Measurements from ENCODE around the gene KLHL6. TPM values are rescaled to one million over a fixed set of nuclear protein-coding genes. Genes with fewer than 3 reads are reported as not detected.
A peak's percentile ranks its signal among the peaks of the same experiment; 100 is the strongest.

KLHL6 gene, protein sequence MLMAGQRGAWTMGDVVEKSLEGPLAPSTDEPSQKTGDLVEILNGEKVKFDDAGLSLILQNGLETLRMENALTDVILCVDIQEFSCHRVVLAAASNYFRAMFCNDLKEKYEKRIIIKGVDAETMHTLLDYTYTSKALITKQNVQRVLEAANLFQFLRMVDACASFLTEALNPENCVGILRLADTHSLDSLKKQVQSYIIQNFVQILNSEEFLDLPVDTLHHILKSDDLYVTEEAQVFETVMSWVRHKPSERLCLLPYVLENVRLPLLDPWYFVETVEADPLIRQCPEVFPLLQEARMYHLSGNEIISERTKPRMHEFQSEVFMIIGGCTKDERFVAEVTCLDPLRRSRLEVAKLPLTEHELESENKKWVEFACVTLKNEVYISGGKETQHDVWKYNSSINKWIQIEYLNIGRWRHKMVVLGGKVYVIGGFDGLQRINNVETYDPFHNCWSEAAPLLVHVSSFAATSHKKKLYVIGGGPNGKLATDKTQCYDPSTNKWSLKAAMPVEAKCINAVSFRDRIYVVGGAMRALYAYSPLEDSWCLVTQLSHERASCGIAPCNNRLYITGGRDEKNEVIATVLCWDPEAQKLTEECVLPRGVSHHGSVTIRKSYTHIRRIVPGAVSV
- not detected in 2 replicates for total RNA-seq
- polyA plus RNA-seq (2012) = 0.01 TPM

DNA sequence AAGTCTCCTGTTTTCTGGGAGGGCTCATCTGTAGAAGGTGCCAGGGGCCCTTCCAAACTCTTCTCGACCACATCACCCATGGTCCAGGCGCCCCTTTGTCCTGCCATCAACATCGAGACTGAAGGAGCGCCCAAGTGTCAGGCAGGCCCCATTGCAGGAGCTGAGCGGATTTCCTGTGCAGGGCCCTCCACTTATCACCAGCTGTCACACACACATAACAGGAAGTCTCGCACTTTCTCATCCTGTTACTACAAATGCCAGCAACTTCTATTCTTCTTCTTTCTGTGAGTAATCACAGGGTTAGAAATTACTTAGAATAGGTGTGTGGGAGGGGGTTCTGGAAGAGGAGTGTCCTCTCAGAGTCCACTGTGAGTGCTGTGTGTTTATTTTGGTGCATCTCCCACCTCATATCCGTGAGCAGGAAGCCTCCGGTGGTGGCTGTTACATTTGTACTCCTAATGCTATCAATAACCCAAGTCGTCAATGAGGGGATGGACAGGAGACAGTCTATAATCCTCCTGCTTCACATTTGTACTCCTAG is at the start of gene KLHL6:
KLHL6 (minus strand) TSS at position 166 of the 541 bp plus-strand sequence; CDS start at position 113, 53 bp downstream.
- DNase-seq (ENCODE audit: low read depth) = no peak

DNA sequence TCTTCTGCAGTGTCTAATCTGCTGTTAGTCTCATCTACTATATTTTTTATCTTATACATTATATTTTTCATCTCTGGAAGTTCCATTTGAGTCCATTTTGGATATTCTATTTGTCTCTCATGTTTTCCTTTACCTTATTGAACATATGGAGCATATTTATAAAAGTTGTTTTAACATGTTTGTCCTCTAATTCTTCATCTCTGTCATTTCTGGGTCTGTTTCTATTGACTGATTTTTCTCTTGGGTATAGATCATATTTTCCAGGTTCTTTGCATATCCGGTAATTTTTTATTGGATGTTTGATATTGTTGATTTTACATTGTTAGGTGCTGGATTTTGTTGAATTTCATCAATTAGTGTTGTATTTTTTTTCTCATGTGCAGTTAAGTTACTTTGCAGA is 42.5 kb upstream of the KLHL6 start:
- DNase-seq (ENCODE audit: low read depth) = no peak

DNA sequence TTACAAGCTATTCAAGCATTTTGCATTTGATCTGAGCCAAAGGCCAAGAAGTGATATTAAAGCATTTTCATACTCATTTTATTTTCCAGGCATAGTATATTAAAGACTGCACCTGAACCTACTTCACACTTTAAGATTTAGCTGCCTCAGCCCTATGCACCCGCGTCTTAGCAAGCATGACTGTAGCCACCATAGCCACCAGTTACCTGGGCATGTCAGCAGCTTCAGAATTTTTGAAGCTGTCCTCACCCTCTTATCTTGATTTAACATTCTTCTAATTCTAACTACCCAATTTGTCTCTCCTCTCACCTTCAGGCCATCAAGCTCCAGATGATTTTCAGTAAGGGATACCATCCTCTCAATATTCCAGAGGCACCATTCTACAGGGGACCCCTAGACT is 39.1 kb upstream of the KLHL6 start:
- no peak for DNase-seq (ENCODE audit: low read depth)

DNA sequence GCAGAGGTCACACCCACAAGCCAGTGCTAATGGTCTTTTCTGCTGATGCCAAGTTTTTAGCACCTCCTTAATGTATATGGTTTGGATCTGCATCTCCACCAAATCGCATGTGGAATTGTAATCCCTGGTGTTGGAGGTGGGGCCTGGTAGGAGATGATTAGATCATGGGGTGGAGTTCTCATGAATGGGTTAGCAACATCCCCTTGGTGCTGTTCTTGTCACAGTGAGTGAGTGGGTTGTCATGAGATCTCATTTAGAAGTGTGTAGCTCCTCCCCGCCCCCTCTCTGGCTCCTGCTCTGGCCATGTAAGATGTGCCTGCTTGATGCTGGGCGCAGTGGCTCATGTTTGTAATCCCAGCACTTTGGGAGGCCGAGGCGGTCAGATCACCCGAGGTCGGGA is 37.3 kb upstream of the KLHL6 start:
- no peak for DNase-seq (ENCODE audit: low read depth)

DNA sequence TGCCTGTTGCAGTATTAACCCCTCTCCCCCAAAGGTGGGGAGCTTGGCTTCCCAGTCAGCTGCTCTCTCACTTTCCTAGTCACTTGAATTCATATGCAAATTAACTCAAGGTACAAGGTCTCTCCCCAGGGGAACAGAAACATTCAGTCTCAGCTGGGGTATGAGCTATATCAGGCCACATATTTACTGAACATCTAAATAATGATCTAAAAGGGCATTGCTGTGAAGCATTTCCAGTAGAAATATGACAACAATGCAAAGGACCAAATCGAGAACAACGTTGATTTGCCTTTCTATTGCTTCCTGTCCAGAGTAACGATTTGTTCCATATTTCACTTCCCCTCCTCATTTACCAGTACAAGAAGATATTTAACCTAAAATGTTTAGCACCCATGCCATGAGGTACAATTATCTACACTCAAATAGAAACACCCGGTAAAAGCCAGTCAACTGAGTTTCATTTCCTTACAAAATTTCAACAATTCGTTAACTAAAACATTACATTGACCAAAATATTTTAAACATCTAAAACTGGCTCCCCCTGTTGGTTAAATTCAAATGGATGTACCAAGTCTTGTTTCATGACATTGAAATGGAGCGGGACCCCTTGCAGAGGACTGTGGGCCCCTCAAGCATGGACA is 36.5 kb upstream of the KLHL6 start:
- no peak for DNase-seq (ENCODE audit: low read depth)

DNA sequence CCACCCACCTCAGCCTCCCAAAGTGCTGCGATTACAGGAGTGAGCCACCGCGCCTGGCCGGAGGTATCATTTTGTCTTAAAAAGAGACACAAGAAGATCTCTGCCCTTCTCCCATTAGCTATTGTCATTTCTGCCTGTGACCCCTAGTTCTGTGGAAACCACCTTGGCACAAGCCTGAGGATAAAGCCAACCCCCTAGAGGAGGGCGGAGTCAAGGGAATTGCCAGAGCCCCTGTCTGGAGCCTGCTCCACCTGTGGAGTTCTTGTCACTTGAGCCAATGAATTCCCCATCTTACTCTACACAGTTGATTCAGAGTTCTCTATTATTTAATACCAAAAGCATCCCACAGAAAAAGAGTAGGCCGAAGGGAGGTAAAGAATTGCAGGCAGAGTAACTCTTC is 34.9 kb upstream of the KLHL6 start:
- DNase-seq (ENCODE audit: low read depth) = no peak

DNA sequence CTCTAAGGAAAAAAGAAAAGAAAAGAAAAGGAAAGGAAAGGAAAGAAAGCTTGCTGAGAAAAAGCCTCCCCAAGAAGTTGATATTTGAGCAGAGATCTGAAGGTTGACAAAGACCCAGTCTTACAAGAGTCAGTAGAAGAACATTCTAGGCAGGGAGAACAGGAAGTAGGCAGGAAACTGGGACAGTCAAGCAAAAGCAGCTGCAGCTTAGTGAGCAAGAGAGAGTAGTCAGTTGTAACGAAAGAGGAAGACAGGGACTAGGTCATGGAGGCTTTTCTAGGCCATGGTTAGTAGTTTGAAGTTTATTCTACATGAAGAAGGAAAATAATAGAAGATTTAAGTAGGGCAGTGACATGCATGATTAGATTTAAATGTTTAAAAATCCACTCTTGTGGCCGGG is 31.8 kb upstream of the KLHL6 start:
- no peak for DNase-seq (ENCODE audit: low read depth)

DNA sequence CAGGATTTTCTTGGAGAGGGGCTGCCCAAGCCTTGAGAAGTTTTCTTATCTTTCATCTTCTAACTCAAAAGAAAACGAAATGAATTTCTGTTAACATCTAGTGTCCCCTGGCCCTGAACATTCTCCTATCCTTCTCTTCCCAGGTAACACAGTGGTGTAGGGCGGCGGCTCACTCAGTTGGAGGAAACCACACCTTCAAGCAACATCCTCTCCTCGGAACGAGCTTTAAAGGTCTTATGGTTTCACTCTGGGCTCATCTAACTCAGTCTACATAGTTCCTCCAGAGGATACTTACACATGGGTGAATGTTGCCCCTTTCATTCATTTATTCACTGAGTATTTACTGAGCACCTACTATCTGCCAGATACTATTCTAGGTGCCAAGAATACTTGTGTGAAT is 31.0 kb upstream of the KLHL6 start:
- no peak for DNase-seq (ENCODE audit: low read depth)

DNA sequence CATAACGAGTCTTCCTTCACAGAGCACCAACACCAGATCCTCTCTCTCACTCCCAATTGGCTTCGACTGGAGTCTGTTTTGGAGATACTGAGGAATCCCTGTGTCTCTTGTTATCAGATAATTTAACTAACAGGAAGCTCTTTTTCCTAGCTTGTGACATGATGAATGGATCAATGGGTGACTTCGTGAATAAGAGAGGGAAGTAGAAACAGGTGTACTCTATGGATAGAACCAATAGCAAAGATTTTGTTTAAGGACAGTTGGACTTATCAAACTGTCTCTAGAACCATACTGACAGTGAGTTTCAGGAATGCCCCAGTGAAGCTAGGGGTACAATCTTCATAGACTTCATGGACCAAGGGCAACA is 29.4 kb upstream of the KLHL6 start:
- DNase-seq (ENCODE audit: low read depth) = no peak

DNA sequence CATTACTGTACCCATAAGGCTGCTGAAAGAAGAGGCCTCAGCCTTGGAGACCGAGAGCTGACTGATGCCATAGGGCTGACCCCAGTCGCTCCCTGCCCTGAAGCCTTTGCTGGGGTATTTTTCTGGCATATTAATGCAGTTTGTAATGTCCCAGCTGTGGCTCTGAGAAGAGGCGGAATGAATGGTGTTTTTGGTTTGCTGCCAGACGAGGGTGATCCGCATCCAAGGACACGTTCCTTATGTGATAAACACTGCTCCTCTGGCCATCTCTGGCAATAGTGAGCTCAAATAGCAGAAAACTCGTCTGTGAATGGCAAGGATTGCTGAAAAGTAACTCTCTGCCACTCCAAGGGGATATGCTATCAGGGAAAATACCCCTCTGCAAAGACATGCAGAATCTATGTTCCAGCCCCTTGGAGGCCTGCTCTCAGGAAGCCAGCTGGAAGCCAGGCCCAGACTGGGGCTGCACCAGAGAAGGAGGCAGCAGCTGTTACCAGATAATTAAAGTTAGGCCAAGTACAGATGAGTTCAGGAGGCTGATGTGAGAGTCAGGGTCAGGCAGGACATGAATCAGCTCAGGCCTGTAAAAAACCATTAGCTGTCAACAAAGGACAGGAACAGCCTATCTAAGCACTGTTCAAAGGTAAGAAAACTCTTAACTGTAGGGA is 28.9 kb upstream of the KLHL6 start:
- DNase-seq (ENCODE audit: low read depth) = peak; percentile 88

DNA sequence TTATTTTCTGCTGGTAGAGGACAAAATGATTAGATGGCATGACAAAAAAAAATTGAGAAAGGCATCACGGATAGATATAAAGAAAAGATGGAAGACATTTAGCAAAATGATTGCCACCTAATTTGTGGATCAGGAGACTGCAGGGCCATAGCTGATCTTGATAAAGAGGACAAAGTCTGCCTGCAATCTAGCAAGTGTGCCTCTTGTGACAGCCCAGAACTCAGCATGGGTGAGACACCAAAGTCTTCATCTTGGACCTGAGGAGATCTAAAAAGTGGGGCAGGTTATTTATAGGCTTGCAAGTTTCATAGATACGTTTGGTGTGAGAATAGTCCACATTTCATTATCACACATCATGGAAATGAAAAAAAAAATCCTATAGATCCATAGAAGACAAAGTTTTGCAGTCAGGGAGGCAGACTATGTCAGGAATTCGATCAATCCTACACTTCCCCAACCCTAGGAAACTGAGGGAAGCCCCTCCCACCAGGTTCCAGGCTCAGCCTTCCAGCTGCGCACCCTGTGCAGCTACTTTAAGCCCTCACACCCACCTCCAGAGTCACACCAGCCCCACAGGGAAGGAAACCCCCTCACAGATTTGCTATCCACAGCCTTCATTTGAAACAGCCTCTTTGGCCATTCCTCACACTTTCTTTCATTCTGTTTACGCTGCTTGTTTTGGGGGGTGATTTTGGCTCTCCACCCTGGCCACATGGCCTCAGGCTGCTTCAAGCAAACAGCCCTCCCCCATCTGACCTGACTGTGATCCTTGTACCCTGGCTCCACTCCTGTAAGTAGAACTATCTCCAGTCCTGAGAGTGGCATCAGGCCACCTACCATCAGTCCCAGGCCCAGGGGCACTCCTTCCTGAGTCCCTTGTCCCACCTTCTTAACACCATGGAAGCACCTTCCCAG is 28.1 kb upstream of the KLHL6 start:
- DNase-seq (ENCODE audit: low read depth) = no peak

DNA sequence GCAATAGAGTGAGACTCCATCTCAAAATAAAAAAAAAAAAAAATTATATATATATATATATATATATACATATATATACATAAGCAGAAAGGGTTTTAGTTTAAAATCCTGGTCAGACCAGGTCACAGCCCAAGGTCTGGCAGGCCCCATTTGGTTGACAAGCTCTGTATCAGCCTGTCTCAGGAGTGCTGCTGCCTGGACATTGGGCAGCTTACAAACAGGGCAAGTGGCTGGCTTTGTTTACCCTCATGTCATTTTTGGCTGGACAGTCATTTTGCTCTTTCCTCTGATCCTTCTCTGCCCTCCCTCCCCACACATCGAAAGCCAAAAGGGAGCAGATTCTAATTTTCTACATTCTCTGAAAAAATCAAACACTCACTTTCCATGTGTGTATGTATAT is 26.7 kb upstream of the KLHL6 start:
- DNase-seq (ENCODE audit: low read depth) = no peak

DNA sequence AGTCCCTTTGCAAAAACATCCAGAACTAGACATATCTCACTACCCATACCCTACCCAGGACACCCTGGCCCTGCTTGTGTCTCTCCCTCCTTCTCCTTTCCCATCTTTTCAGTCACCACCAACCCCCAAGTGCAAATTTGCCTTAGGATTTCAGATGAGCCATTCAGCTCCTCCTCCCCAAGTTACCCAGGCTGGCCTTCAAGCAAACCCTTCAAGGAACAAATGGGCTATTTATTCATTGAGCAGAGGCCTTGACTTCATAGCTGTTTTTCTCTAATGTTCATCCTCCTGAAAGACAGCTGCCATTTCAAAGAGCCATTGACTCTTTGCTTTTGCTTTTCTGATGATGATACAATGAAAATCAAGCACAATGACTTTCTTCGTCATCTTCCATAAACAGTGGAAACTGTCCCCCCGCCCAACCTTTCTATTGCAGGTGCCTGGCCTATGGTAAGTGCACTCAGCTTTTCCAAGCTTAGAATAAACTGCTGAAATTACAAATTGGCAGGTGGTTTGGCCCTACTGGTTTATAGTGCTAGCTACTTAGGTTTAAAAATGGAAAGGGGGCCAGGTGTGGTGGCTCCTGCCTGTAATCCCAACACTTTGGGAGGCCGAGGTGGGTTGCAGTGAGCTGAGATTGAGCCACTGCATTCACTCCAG is 26.1 kb upstream of the KLHL6 start:
- DNase-seq (ENCODE audit: low read depth) = no peak

DNA sequence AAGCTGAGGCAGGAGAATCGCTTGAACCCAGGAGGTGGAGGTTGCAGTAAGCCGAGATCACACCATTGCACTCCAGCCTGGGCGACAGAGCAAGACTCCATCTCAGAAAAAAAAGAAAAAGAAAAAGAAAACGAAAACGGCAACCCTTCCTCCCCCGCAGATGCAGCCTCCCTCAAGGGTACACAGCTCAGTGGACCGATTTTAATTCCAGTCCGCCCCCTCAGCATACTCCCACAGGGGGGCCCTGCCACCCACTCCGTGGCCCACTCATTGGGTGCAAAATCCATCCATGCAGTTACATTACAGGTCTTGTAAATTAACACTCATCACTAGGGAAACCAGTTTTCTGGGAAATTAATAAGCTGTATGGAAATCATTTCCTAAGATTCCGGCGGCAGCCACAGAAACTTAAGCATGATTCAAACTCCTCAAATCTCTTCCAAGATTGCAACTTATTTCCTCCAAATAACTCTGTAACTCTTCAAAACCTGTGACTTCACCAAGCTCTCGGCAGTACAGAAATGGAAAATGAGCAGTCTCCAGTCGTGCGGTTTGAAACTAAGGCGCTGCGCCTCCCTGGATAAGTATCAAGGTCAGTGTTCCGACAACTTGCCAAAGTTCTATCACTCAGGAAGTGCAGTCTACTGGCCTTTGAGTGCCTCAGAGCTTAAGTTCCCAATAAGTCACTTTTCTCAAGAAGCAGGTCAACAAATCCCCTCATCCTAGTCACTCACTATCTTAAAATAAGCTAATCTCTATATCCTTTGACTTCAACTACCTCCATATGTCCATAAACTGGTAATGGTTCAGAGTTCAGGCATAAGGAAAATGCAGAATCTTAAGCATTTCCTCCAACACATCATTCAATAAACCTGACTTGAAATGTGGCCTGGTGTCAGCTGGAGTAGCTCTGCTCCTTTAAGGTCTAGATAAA is 24.7 kb upstream of the KLHL6 start:
- peak; percentile 17 for DNase-seq (ENCODE audit: low read depth)

DNA sequence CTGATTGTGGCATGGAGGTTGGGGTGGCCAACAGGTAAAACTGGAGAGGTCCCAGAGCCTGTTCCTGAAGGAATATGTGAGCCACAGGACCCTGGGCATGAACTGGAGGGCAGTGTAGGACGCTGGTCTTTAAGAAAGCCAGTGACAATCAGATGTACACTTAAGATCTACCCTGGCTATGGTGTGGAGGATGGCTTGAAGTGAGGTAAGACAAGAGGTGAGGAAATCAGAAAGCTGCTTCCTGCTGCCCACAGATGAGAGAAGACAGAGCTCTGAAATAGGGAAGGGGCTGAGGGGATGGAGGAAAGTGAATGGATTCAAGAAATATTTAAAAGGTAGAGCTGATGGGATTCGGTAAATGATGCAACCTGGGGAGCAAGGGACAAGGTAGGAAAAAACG is 22.7 kb upstream of the KLHL6 start:
- DNase-seq (ENCODE audit: low read depth) = no peak

DNA sequence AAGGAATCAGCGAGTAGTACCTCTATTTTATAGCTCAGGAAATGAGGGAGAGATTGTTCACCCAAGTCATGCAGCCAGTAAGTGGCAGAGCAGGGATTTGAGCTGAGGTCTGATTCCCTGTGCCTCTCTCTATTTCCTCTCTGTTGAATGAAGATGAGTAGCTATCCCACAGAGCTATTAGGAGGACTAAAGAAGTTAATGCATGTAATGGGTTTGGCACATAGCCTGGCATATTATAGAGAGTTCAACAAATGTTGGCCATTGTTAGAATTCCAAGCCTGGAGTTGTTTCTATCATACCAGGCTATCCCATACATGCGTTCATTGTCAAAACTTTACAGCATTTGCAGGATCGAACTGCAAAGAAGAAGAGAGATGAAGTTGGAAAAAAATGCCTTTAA is 21.8 kb upstream of the KLHL6 start:
- no peak for DNase-seq (ENCODE audit: low read depth)

DNA sequence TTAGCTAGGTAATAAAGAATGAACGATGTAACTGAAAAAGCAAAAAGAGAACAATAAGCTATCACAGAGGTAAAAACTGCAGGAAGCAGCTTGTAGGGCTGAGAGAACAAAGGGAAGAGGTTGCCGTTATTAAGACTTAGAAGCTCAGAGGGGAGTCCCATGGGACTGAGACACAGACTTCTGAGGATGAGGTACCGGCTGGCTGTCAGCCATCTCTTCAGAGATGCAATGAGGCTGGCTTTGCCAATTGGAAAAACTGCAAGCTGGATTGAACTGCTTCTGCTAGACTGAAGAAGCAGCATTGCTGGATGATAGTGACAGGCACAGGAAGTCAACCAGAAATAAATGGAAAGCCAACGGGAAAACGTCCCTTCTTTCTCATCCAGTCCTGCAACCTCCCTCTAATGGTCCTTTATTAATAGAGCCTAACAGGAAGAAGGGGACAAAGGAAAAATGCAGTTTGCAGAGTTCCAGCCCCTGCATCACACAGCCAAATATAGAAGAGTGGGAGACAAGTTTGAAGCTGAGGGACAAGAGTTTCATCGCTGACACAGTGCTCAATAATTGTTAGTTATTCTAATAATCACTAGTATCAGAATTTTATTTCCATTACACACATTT is 21.1 kb upstream of the KLHL6 start:
- DNase-seq (ENCODE audit: low read depth) = peak; percentile 39

DNA sequence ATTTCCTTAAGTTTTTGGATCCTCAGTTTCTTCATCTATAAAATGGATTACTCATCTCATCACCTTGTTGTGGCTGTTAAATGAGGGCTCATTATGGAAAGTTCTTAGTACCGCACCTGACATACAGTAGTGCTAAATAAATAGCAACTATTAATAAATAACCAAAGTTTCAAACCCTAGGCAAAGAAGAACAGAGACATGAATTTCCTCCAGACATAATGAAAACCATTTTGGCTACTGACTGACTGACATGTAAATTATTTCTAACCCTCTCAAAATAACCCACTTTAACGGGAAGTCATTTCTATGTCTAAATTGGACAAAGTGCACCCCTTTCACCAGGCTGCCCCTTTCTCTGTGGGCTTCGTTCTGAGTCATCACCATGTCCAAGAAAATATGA is 17.4 kb upstream of the KLHL6 start:
- no peak for DNase-seq (ENCODE audit: low read depth)
